SK-N-SH (cell line): ENCODE results near the gene SLC13A3. TPM values are rescaled to one million over a fixed set of nuclear protein-coding genes. Genes with fewer than 3 reads are reported as not detected.

Experiments used
- CTCF ChIA-PET: fragments of 300-600, 350-600 bp; formaldehyde crosslinking; extraction: SDS; loops from one replicate; lab custom pipeline; 2021; lab: Yijun Ruan, JAX
- POLR2A ChIA-PET: fragments of 350-600 bp; sonication (Branson Sonifier 250); formaldehyde crosslinking; extraction: SDS; loops from one replicate; lab custom pipeline; 2020; ENCODE audit warnings: antibody characterized with exemption, inconsistent platforms; lab: Yijun Ruan, JAX
- DNase-seq: peaks from one replicate; pipeline ENCODE4 v3.0.0; 2012
- H2AFZ ChIP-seq: fragments of 200-600 bp; sonication (generic); 2 replicates; pipeline ENCODE4 v1.8.1; 2016; ENCODE audit warnings: antibody characterized with exemption, mild to moderate bottlenecking, low read depth
- H3F3A ChIP-seq: fragments of 200-600 bp; sonication (generic); replicated peaks from 2 replicates; pipeline ENCODE3; 2016; ENCODE audit warnings: antibody characterized with exemption, mild to moderate bottlenecking; ENCODE audit not compliant: insufficient read depth
- H3K27ac ChIP-seq, 2 experiments: fragments of 200-500 bp in 1 of 2; fragments of 200-600 bp in 1 of 2; sonication (Bioruptor generic) in 1 of 2; sonication (generic), shearing (Covaris generic) in 1 of 2; 2 replicates each; pipeline versions ENCODE4 v1.5.1 to v1.6.1; 2014 to 2016; ENCODE audit warnings: low read depth in 2 of 2, inconsistent platforms in 1 of 2, low read length in 1 of 2, mild to moderate bottlenecking in 1 of 2, mixed read lengths in 1 of 2
- H3K27me3 ChIP-seq: fragments of 200-600 bp; sonication (generic), shearing (Covaris generic); 2 replicates; pipeline ENCODE4 v1.6.1; 2016; ENCODE audit warnings: mixed run types; ENCODE audit not compliant: insufficient read depth
- H3K36me3 ChIP-seq, 2 experiments: fragments of 200-500 bp in 1 of 2; fragments of 200-600 bp in 1 of 2; sonication (Bioruptor generic) in 1 of 2; sonication (generic) in 1 of 2; replicated peaks in 1 of 2; 2 replicates each; pipeline versions ENCODE3 to v1.5.1; 2014 to 2016; ENCODE audit warnings: low read length in 1 of 2, mild to moderate bottlenecking in 1 of 2; ENCODE audit not compliant: insufficient read depth in 2 of 2, control insufficient read depth in 1 of 2
- H3K4me1 ChIP-seq, 2 experiments: fragments of 200-500 bp in 1 of 2; fragments of 200-600 bp in 1 of 2; sonication (Bioruptor generic) in 1 of 2; sonication (generic), shearing (Covaris generic) in 1 of 2; 2 replicates each; pipeline versions ENCODE4 v1.5.1 to v1.6.1; 2014 to 2016; ENCODE audit warnings: low read depth in 1 of 2, low read length in 1 of 2, mixed run types in 1 of 2; ENCODE audit not compliant: insufficient read depth in 2 of 2, control insufficient read depth in 1 of 2
- H3K4me2 ChIP-seq: fragments of 200-600 bp; sonication (generic), shearing (Covaris generic); 2 replicates; pipeline ENCODE4 v1.6.1; 2017; ENCODE audit warnings: mixed run types
- H3K4me3 ChIP-seq, 2 experiments: fragments of 200-500 bp in 1 of 2; fragments of 200-600 bp in 1 of 2; sonication (Bioruptor generic) in 1 of 2; sonication (generic), shearing (Covaris generic) in 1 of 2; 2 replicates each; pipeline versions ENCODE4 v1.5.1 to v1.8.1; 2014 to 2016; ENCODE audit warnings: low read depth in 2 of 2, inconsistent platforms in 1 of 2, low read length in 1 of 2, mild to moderate bottlenecking in 1 of 2, mixed read lengths in 1 of 2, moderate library complexity in 1 of 2
- H3K79me2 ChIP-seq: fragments of 200-600 bp; sonication (generic); 2 replicates; pipeline ENCODE4 v1.8.1; 2017; ENCODE audit warnings: mild to moderate bottlenecking; ENCODE audit not compliant: insufficient read depth
- H3K9ac ChIP-seq: fragments of 200-600 bp; sonication (generic); 2 replicates; pipeline ENCODE4 v1.6.1; 2017; ENCODE audit warnings: mixed run types
- H3K9me2 ChIP-seq: fragments of 200-600 bp; sonication (generic); 2 replicates; pipeline ENCODE4 v1.6.1; 2017; ENCODE audit warnings: mixed run types
- H3K9me3 ChIP-seq: fragments of 200-600 bp; sonication (generic); 2 replicates; pipeline ENCODE4 v1.6.1; 2017; ENCODE audit warnings: mixed run types, mild to moderate bottlenecking, moderate library complexity
- H4K20me1 ChIP-seq: fragments of 200-600 bp; sonication (generic); 2 replicates; pipeline ENCODE4 v1.6.1; 2017; ENCODE audit warnings: mild to moderate bottlenecking, mixed run types; ENCODE audit not compliant: insufficient read depth
- EP300 ChIP-seq, 2 experiments: IDR thresholded peaks; 2 replicates each; pipeline versions ENCODE4 v1.4.0 to v1.6.1; 2012; ENCODE audit warnings: borderline replicate concordance in 1 of 2, low read depth in 1 of 2, low read length in 1 of 2
- JUND ChIP-seq: IDR thresholded peaks from 2 replicates; pipeline ENCODE4 v1.4.0; 2012
- MXI1 ChIP-seq: IDR thresholded peaks from 2 replicates; pipeline ENCODE4 v1.6.1; 2012; ENCODE audit warnings: mild to moderate bottlenecking, low read depth, low read length, improper control_type of control experiment
- NFIC ChIP-seq: IDR thresholded peaks from 2 replicates; pipeline ENCODE4 v1.4.0; 2012; ENCODE audit warnings: borderline replicate concordance
- NRF1 ChIP-seq: IDR thresholded peaks from 2 replicates; pipeline ENCODE4 v1.6.1; 2012; ENCODE audit warnings: low read depth, mild to moderate bottlenecking, low read length
- PBX3 ChIP-seq: IDR thresholded peaks from 2 replicates; pipeline ENCODE4; 2012
- POLR2AphosphoS5 ChIP-seq: IDR thresholded peaks from 2 replicates; pipeline ENCODE4 v1.6.1; 2012; ENCODE audit warnings: low read depth, low read length
- RCOR1 ChIP-seq: fragments of 150-350 bp; IDR thresholded peaks from 2 replicates; pipeline ENCODE4 v1.6.1; 2017; ENCODE audit warnings: antibody characterized with exemption, low read length
- RFX5 ChIP-seq: IDR thresholded peaks from 2 replicates; pipeline ENCODE4 v1.6.1; 2012; ENCODE audit warnings: mild to moderate bottlenecking, improper control_type of control experiment, low read length
- RXRA ChIP-seq: IDR thresholded peaks from 2 replicates; pipeline ENCODE4 v1.4.0; 2012; ENCODE audit warnings: low read depth, mild to moderate bottlenecking, borderline replicate concordance
- SIN3A ChIP-seq: IDR thresholded peaks from 2 replicates; pipeline ENCODE4 v1.6.1; 2012; ENCODE audit warnings: low read depth, mild to moderate bottlenecking, low read length, moderate library complexity, borderline replicate concordance
- SMC3 ChIP-seq: IDR thresholded peaks from 2 replicates; pipeline ENCODE4 v1.6.1; 2012; ENCODE audit warnings: low read depth, low read length, improper control_type of control experiment
- TAF1 ChIP-seq: IDR thresholded peaks from 2 replicates; pipeline ENCODE4 v1.6.1; 2012; ENCODE audit warnings: low read depth, mild to moderate bottlenecking, low read length, moderate library complexity, borderline replicate concordance
- TCF12 ChIP-seq: IDR thresholded peaks from 2 replicates; pipeline ENCODE4 v1.4.0; 2012
- TEAD4 ChIP-seq: IDR thresholded peaks from 2 replicates; pipeline ENCODE4 v1.4.0; 2012; ENCODE audit warnings: mild to moderate bottlenecking, borderline replicate concordance; ENCODE audit not compliant: insufficient read depth
- USF1 ChIP-seq: IDR thresholded peaks from 2 replicates; pipeline ENCODE4 v1.4.0; 2012; ENCODE audit warnings: low read depth, borderline replicate concordance
- ZBTB33 ChIP-seq: IDR thresholded peaks from 2 replicates; pipeline ENCODE4 v1.4.0; 2012; ENCODE audit warnings: low read depth, borderline replicate concordance
- WGBS: methylation state at CpG from one replicate; pipeline ENCODE4 v1.1.6; 2017; ENCODE audit warnings: low lambda C conversion rate; 5-methylcytosine and 5-hydroxymethylcytosine counted together
- polyA plus RNA-seq, 3 experiments: library from polyadenylated mRNA; depleted of rRNA; stranded (reverse); fragments of >200 nt; gene quantifications; 2 replicates each; pipeline ENCODE4 v1.2.3, GENCODE V29; 2012
- TF ChIP-seq, protein P1 (sequence below): fragments of 200-600 bp; sonication (generic); IDR thresholded peaks from 2 replicates; pipeline ENCODE4 v1.6.1; 2017; ENCODE audit warnings: antibody characterized with exemption, mild to moderate bottlenecking, moderate library complexity

Gene SLC13A3
- polyA plus RNA-seq, 1 of the 3 experiments (the other 2 are of a cell fraction): 0.10 TPM

DNA sequence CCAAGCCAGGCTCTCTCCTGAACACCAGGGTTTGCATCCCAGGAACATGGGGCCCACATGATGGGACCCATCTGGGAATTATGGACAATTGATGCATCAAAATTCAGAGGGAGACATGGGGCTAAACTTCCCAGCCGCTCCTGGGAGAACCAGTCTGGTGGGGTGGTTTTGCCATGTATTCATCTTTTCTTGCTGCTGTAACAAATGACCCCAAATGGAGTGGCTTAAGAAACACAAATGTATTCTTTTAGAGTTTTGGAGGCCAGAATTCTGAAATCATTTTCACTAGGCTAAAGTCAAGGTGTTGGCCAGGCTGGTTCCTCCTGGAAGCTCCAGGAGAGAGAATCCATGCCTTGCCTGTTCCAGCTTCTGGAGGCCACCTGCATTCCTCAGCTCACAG lies 6.5 kb downstream of the SLC13A3 start:
- Histone ChIP-seq H3K9me3 (no peaks in the 10 kb centered on the region), H2AFZ (no peak overlapping the region), H3K4me1 (no peaks in the 10 kb centered on the region), H3K4me2 (no peak overlapping the region), H3K36me3 (no peaks in the 10 kb centered on the region), H3K4me3 (no peak overlapping the region), H3K27ac (no peak overlapping the region), H3K9ac (no peak overlapping the region), H3F3A (no peaks in the 10 kb centered on the region), H3K9me2 (no peaks in the 10 kb centered on the region), H3K27me3 (no peaks in the 10 kb centered on the region), H3K79me2 (no peaks in the 10 kb centered on the region), H4K20me1 (no peaks in the 10 kb centered on the region)
- DNase-seq: no peak
- ChIA-PET POLR2A (no interaction called here), CTCF (no interaction called here)
- TF ChIP-seq USF1: no peak
- TF ChIP-seq POLR2AphosphoS5: no peak
- no peak for TF ChIP-seq RXRA
- no peak for TF ChIP-seq PBX3
- TF ChIP-seq RCOR1: no peak
- TF ChIP-seq SIN3A: no peak
- no peak for TF ChIP-seq RFX5
- no peak for TF ChIP-seq ZBTB33
- no peak for TF ChIP-seq NRF1
- no peak for TF ChIP-seq SMC3
- no peak for TF ChIP-seq NFIC
- WGBS: 40% methylated on average over 1 of the region's 1 CpG

GRCh38 chr20:46644160-46644559 lies 7.1 kb downstream of the SLC13A3 start:
- no peak overlapping the region for H3K9ac ChIP-seq
- no peak overlapping the region for H3K27ac ChIP-seq
- DNase-seq: no peak
- WGBS: 70% methylated on average over 3 of the region's 3 CpGs
- ChIA-PET POLR2A (no interaction called here), CTCF (no interaction called here)
- no peak overlapping the region for H2AFZ ChIP-seq
- no peaks in the 10 kb centered on the region for H3K27me3 ChIP-seq
- no peaks in the 10 kb centered on the region for H3K9me2 ChIP-seq
- H3F3A ChIP-seq: no peaks in the 10 kb centered on the region
- H3K9me3 ChIP-seq: no peaks in the 10 kb centered on the region
- H3K4me3 ChIP-seq: no peak overlapping the region
- H3K79me2 ChIP-seq: no peaks in the 10 kb centered on the region
- no peak for TF ChIP-seq TAF1
- TF ChIP-seq PBX3: no peak
- TF ChIP-seq TCF12: no peak
- TF ChIP-seq TEAD4: no peak
- no peak for TF ChIP-seq NRF1
- no peak for TF ChIP-seq JUND
- TF ChIP-seq, protein P1, sequence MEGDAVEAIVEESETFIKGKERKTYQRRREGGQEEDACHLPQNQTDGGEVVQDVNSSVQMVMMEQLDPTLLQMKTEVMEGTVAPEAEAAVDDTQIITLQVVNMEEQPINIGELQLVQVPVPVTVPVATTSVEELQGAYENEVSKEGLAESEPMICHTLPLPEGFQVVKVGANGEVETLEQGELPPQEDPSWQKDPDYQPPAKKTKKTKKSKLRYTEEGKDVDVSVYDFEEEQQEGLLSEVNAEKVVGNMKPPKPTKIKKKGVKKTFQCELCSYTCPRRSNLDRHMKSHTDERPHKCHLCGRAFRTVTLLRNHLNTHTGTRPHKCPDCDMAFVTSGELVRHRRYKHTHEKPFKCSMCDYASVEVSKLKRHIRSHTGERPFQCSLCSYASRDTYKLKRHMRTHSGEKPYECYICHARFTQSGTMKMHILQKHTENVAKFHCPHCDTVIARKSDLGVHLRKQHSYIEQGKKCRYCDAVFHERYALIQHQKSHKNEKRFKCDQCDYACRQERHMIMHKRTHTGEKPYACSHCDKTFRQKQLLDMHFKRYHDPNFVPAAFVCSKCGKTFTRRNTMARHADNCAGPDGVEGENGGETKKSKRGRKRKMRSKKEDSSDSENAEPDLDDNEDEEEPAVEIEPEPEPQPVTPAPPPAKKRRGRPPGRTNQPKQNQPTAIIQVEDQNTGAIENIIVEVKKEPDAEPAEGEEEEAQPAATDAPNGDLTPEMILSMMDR: no peak
- TF ChIP-seq EP300 (IDR thresholded peaks at IDR 0.05; ENCODE audit: borderline replicate concordance in 1 of 2, low read depth in 1 of 2, low read length in 1 of 2): no peak
- TF ChIP-seq MXI1: no peak
- no peak for TF ChIP-seq RCOR1
- TF ChIP-seq, all 33 proteins: peak for 0
- no peaks in the 10 kb centered on the region for H3K4me1 ChIP-seq
- no peaks in the 10 kb centered on the region for H3K36me3 ChIP-seq
- H4K20me1 ChIP-seq: no peaks in the 10 kb centered on the region
- no peak overlapping the region for H3K4me2 ChIP-seq
